A549 treated with GW870086 at 1 μM for 4 hours (cell line): Measurements from ENCODE around the gene SRRT. TPM values are rescaled to one million over a fixed set of nuclear protein-coding genes. Genes with fewer than 3 reads are reported as not detected.

ENCODE experiments used
- total RNA-seq: library from RNA; stranded (reverse); fragments of 200-300 nt; extraction: Qiagen RNA extraction; gene quantifications from 5 replicates; pipeline ENCODE4 v1.2.3, GENCODE V29; 2022; ENCODE audit warnings: low read depth

The SRRT gene
- total RNA-seq: 120 to 140 TPM (median 134 TPM) in 5 replicates

GRCh38 chr7:100874577-100875355, at the start of gene SRRT:
SRRT (plus strand) TSS chr7:100875103; CDS start chr7:100875591, 488 bp downstream.

GRCh38 chr7:100827330-100828226, 47.3 kb upstream of the SRRT start, which contains the start of gene EPHB4:
EPHB4 (minus strand) TSS chr7:100827523; CDS start chr7:100827030, 493 bp downstream.

DNA sequence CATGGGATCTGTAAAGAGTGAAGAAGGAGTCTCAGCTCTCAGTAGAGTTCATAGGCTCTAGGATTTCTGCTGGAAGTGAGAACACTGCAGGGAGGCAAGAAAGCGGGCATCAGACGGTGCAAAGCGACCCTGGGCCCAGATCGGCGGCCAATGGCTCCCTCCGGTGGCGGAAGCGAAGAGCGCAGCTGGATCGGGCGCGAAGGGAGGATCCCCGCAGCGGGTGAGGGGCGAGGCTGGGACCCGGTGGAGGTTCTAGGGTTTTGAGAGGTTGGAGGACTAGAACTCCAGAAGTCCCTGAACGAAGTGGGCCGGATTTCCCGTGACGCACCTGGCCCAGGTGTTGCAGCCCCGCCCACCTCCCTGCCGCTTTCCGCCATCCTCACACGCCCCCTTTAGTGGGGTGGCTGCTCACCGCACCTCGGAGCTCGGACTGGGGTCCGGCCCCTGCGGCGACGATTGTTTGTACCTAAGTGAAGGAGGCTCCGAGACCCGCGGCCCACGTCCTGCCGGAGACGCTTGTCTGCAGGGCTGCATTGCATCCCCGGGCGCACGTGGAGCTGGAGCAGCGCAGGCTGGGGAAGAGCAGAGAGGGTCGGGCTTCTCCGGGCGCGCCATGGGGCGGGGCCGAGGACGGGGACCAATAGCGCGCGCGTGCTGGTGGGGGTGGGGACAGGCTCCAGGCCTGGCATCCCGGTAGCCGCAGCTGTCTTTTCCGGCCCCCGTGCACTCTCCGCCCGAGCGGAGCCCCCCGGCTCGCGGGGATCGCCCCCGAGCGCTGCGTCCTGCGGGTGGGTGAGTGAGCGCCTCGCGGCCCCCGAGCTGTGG, 22.6 kb upstream of the SRRT start, which contains the start of gene SLC12A9:
TSS of gene SLC12A9 (plus strand) at position 666 of the 825 bp plus-strand sequence. CDS start 1,485 bp downstream, outside the sequence.

DNA sequence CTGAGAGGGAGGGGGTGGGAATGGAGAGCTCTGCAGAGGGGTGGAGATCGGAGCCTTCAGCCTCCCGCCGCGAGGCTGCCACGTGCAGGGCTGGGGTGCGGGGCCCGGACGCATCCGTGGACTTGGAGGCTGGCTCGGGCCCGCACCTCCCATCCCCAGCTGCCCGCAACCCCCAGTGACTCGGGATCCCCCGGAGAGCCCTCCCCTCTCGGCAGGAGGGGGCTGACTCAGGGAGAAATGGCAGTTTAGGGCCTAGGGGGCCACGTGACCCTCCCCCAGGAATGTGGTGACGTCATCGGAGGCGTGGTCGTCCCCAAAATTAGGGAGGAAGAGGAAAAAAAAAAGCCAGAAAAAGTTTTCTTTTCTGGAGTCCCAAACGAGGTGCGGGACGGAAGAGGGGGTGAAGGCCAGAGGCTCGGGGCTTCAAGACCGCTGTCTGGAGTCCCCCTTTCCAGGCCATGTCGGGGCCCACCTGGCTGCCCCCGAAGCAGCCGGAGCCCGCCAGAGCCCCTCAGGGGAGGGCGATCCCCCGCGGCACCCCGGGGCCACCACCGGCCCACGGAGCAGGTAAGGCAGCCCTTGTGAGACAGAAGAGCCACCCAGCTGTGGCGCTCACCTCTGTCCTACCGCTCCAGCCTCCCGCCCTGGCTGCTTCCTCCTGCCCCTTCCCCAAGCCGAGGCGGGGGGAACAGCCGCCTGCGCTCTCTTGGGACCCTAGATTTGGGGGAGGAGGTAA, 7.7 kb upstream of the SRRT start, which contains the start of gene TRIP6:
TSS of gene TRIP6 (plus strand) at position 348 of the 736 bp plus-strand sequence. CDS start at position 459, 111 bp downstream.

DNA sequence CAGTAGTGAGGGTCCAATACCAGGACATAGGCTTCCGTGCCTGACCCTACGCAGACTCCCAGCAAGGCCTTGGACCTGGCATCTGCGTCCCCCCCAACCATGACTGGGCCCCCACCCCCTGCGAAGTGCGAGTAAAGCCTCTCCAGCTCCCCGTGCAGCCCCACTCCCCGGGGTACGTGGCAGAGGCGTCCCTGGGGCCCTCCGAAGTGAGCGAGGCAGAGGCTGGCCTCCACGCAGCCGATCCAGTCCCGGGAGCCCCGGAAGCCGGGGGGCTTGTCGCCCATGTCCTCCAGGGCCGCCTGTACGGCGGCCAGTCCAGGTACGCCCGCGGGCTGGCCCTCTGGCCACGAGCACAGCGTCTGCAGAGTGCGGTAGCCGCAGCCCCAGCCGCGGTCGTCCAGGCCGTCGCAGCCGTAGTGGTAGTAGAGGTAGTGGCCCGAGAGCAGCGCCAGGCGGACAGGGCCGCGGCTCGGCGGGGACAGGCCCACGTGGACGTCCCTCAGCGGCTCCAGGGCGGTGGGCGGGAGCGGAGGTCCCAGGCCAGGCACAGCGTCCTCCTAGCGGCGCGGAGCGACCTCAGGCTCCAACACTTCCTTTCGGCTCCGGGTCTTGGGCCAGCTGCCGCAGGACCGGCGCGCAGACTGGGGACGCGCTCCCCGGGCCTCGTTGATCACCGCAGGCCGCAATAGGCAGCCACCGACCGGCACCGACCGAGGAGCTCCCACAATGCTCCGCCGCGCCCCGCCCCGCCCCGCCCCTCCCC, 14.3 kb downstream of the SRRT start, which contains the start of gene UFSP1:
TSS of gene UFSP1 (minus strand) at position 728 of the 763 bp plus-strand sequence. CDS start at position 284, 444 bp downstream.

DNA sequence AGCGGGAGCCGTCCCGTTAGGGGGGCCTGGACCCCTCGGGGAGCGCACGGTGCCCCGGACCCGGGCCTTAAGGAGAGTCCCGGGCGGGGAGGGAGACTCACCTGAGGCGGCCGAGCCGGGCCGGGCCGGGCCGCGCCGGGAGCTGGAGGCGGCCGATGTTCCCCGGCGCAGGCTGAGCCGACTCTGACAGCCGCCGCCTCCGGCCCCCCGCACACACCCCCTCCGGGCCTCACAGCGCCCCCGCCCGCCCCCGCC, 20.7 kb downstream of the SRRT start, which contains the start of gene ACHE:
TSS of gene ACHE (minus strand) at position 188 of the 255 bp plus-strand sequence. CDS start 1,656 bp downstream, outside the sequence.

Other genes with a start within 250 kb of the SRRT start
- gene TFR2, start 233.6 kb upstream of the SRRT start, total RNA-seq: 1.9 to 3.3 TPM (median 2.7 TPM) in 5 replicates
- gene ACTL6B, start 218.7 kb upstream of the SRRT start, total RNA-seq: not detected in 5 replicates
- gene GNB2, start 201.4 kb upstream of the SRRT start, total RNA-seq: 178 to 259 TPM (median 248 TPM) in 5 replicates
- gene GIGYF1, start 180.9 kb upstream of the SRRT start, total RNA-seq: 11.4 to 18.2 TPM (median 17.6 TPM) in 5 replicates
- 80.2 to 95.5 TPM (median 88.2 TPM) in 5 replicates for gene POP7, start 169.0 kb upstream of the SRRT start, total RNA-seq
- 0.09 TPM in 1 of 5 replicates, not detected in the others for gene EPO, start 154.6 kb upstream of the SRRT start, total RNA-seq
- not detected in 5 replicates for gene ZAN, start 141.5 kb upstream of the SRRT start, total RNA-seq
- gene EPHB4, start 47.6 kb upstream of the SRRT start, total RNA-seq: 38.5 to 44.1 TPM (median 42.9 TPM) in 5 replicates
- gene SLC12A9, start 22.4 kb upstream of the SRRT start, total RNA-seq: 11.1 to 17.1 TPM (median 15.8 TPM) in 5 replicates
- 41.9 to 53.9 TPM (median 52.7 TPM) in 5 replicates for gene TRIP6, start 7.7 kb upstream of the SRRT start, total RNA-seq
- gene UFSP1, start 14.6 kb downstream of the SRRT start, total RNA-seq: 3.9 to 6.9 TPM (median 5.1 TPM) in 5 replicates
- gene ACHE, start 20.8 kb downstream of the SRRT start, total RNA-seq: 2.2 to 3.0 TPM (median 2.8 TPM) in 5 replicates
- 14.0 to 20.8 TPM (median 19.9 TPM) in 5 replicates for gene MUC3A, start 74.4 kb downstream of the SRRT start, total RNA-seq
- 14.8 to 23.2 TPM (median 20.8 TPM) in 5 replicates for gene MUC12, start 94.5 kb downstream of the SRRT start, total RNA-seq
- gene MUC17, start 145.0 kb downstream of the SRRT start, total RNA-seq: 0.01 to 0.19 TPM (median 0.03 TPM) in 4 of 5 replicates, not detected in the other
- gene TRIM56, start 210.4 kb downstream of the SRRT start, total RNA-seq: 11.6 to 15.7 TPM (median 12.4 TPM) in 5 replicates